ENCODE results near the gene DPF3.

- no peak for TF ChIP-seq POLR2A (IDR thresholded peaks at IDR 0.05)
- no peak for TF ChIP-seq CTCF (IDR thresholded peaks at IDR 0.05)
Observed at GRCh38 chr14:72876710-72877063, 17.2 kb downstream of the DPF3 start.
